Measurements from ENCODE around the gene INPP4A.

DNA sequence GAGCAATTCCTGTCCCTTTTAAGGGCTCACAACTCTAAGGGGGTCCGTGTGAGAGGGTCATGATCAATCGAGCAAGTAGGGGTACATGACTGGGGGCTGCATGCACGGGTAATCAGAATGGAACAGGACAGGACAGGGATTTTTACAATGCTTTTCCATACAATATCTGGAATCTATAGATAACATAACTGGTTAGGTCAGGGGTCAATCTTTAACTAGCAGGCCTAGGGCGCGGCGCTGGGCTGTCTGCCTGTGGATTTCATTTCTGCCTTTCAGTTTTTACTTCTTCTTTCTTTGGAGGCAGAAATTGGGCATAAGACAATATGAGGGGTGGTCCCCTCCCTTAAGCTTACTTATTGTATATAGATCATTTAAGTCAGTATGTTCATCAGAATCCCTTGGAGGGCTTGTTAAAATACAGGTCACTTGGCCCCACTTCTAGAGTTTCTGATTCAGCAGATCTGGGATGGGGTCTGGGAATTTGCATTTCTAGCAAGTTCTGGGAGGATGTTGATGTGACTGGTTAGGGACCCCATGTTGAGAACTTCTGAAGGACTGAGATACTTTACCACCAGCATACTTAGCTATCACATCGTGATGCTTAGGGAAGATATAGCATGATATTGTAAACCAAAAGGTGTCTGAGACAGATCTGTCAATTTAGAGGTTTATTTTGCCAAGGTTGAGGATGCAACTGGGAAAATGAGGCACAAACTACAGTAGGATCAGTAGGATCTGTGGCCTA lies 2.8 kb upstream of the INPP4A start:
- TF ChIP-seq POLR2AphosphoS5 (IDR thresholded peaks at IDR 0.05) (no peak), POLR2A (IDR thresholded peaks at IDR 0.05) (no peak)
- TF ChIP-seq, protein P1, sequence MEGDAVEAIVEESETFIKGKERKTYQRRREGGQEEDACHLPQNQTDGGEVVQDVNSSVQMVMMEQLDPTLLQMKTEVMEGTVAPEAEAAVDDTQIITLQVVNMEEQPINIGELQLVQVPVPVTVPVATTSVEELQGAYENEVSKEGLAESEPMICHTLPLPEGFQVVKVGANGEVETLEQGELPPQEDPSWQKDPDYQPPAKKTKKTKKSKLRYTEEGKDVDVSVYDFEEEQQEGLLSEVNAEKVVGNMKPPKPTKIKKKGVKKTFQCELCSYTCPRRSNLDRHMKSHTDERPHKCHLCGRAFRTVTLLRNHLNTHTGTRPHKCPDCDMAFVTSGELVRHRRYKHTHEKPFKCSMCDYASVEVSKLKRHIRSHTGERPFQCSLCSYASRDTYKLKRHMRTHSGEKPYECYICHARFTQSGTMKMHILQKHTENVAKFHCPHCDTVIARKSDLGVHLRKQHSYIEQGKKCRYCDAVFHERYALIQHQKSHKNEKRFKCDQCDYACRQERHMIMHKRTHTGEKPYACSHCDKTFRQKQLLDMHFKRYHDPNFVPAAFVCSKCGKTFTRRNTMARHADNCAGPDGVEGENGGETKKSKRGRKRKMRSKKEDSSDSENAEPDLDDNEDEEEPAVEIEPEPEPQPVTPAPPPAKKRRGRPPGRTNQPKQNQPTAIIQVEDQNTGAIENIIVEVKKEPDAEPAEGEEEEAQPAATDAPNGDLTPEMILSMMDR (IDR thresholded peaks at IDR 0.05), result no peak
